Activated CD8-positive, alpha-beta T cell treated with anti-CD3 and anti-CD28 coated beads, Interleukin-2, amount 10 ng/mL, durations not matched to agents 7 days and 5 days (primary cell): ENCODE measurements around the gene AKR7A2. TPM values are rescaled to one million over a fixed set of nuclear protein-coding genes. Genes with fewer than 3 reads are reported as not detected.
A peak's percentile ranks its signal among the peaks of the same experiment; 100 is the strongest.

ENCODE experiments used
- ATAC-seq: fragments of 150-1000 bp; cut with Tn5 transposase; one replicate; pipeline ENCODE4 v1.10.0; 2021; ENCODE audit warnings: moderate library complexity
- CTCF ChIA-PET: fragments of 350-600 bp; sonication (Branson Sonifier 250); formaldehyde crosslinking; loops from one replicate; lab custom pipeline; 2021; ENCODE audit warnings: antibody characterized with exemption; lab: Charles Lee
- POLR2A ChIA-PET: fragments of 350-600 bp; sonication (Branson Sonifier 250); formaldehyde crosslinking; loops from one replicate; lab custom pipeline; 2021; ENCODE audit warnings: antibody characterized with exemption; lab: Charles Lee
- DNase-seq: peaks from one replicate; pipeline ENCODE4 v3.0.0-alpha.2; 2020
- H3K27ac Mint-ChIP-seq: one replicate; pipeline ENCODE4 v1.8.0; 2021; ENCODE audit warnings: mild to moderate bottlenecking, mixed read lengths
- H3K27me3 Mint-ChIP-seq: one replicate; pipeline ENCODE4 v1.8.0; 2021; ENCODE audit warnings: low read depth, mixed read lengths
- H3K36me3 Mint-ChIP-seq: one replicate; pipeline ENCODE4 v1.8.0; 2021; ENCODE audit warnings: low read depth, mixed read lengths
- H3K4me1 Mint-ChIP-seq: one replicate; pipeline ENCODE4 v1.8.0; 2021; ENCODE audit warnings: low read depth, mixed read lengths
- H3K4me3 Mint-ChIP-seq: one replicate; pipeline ENCODE4 v1.8.0; 2021; ENCODE audit warnings: mild to moderate bottlenecking, mixed read lengths
- H3K9me3 Mint-ChIP-seq: one replicate; pipeline ENCODE4 v1.8.0; 2022; ENCODE audit warnings: mixed read lengths; ENCODE audit not compliant: insufficient read depth
- total RNA-seq, 2 experiments: library from RNA; stranded (reverse); gene quantifications; one replicate each; pipeline ENCODE4 v1.2.3, GENCODE V29; 2021

The AKR7A2 gene
- total RNA-seq, 2 experiments from 2014 or later = 46.3 to 50.6 TPM

DNA sequence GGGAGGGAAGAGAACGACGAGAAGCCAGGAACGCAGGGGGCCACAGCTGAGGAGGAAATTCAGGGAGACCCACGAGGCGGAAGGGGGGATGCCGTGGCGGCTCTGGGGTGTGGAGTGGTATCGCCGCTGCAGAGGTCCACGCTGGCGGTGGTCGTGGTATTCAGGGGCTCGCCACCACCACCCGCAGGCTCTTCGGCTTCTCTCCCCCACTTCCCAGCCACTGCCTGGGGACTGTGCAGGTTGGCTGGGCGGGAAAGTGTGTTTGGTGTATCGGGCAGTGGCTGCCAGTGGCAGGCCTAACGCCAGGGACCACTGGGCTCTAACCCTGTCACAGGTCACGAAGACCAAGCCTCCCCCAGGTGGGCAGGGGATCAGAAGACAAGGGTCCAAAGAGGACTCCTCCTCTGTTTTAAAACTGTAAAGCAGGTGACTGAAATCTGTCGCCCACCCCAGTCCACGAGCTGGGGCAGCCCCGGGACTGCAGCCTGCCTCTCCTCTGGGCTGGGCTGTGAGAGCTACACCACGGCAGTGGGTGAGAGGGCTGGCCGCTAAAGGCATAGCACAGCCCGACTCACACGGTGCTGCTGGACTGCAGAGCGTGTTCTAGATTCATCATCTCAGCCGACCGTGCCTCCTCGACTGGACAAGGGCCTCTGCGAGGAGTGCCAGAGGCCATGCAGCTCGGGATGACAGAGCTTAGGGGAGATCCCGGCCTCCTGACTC is 31.1 kb upstream of the AKR7A2 start:
- no peaks in the 10 kb centered on the region for H3K9me3 Mint-ChIP-seq
- CTCF ChIA-PET = interaction anchor here (0.8 to 4.2 kb wide), 5 partner anchors 24 to 319 kb away, joined by 3 to 19 read pairs (median 5); no protein-coding TSS in a partner anchor
- no peaks in the 10 kb centered on the region for H3K4me1 Mint-ChIP-seq
- H3K27me3 Mint-ChIP-seq = no peaks in the 10 kb centered on the region
- POLR2A ChIA-PET = no interaction called here
- DNase-seq (no peak), ATAC-seq (no peak)
- H3K4me3 Mint-ChIP-seq = no peak overlapping the region
- H3K27ac Mint-ChIP-seq = peak overlapping the region; percentile 43
- H3K36me3 Mint-ChIP-seq = peaks cover 45% of the 10 kb centered on the region

DNA sequence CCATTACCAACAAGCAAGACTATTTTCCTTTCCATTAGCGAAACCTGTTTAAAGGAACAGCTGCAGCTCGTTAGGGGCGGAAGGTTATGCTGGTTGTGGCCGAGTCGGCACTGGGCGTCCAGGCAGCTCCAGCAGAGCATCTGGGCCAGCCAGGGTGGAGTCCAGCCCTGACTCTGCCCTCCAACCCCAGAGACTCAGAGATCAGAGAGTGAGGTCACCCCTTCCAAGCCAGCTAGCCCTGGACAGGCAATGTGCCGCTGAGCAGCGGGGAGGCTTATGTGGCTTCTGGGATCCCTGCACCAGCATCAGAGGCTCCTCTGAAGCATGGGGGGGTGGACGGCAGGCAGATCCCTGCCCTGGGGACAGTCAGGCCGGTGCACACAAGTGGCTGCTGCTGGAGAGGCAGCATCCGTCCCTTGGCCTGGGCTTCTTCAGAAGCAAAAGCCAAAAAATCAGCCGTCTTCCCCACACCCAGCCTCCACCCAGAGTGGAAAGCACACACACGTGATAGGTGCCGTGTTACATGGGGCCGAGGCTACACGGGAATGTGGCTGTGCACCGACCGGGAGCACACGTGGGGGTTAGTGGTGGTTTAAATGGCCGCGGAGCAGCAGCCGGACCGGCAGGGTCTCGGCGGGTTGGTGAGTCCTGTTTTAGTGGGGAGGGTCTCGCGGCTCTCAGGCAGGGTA is 30.3 kb upstream of the AKR7A2 start:
- peaks cover 48% of the 10 kb centered on the region for H3K36me3 Mint-ChIP-seq
- ChIA-PET POLR2A (no interaction called here), CTCF (interaction anchor here (0.6 to 1.8 kb wide), 6 partner anchors 10 to 319 kb away, joined by 3 to 6 read pairs (median 4); no protein-coding TSS in a partner anchor)
- peaks cover 1% of the 10 kb centered on the region for H3K4me1 Mint-ChIP-seq
- no peak overlapping the region for H3K4me3 Mint-ChIP-seq
- ATAC-seq = no peak
- no peaks in the 10 kb centered on the region for H3K27me3 Mint-ChIP-seq
- DNase-seq = no peak
- H3K27ac Mint-ChIP-seq = peak overlapping the region; percentile 43
- no peaks in the 10 kb centered on the region for H3K9me3 Mint-ChIP-seq

DNA sequence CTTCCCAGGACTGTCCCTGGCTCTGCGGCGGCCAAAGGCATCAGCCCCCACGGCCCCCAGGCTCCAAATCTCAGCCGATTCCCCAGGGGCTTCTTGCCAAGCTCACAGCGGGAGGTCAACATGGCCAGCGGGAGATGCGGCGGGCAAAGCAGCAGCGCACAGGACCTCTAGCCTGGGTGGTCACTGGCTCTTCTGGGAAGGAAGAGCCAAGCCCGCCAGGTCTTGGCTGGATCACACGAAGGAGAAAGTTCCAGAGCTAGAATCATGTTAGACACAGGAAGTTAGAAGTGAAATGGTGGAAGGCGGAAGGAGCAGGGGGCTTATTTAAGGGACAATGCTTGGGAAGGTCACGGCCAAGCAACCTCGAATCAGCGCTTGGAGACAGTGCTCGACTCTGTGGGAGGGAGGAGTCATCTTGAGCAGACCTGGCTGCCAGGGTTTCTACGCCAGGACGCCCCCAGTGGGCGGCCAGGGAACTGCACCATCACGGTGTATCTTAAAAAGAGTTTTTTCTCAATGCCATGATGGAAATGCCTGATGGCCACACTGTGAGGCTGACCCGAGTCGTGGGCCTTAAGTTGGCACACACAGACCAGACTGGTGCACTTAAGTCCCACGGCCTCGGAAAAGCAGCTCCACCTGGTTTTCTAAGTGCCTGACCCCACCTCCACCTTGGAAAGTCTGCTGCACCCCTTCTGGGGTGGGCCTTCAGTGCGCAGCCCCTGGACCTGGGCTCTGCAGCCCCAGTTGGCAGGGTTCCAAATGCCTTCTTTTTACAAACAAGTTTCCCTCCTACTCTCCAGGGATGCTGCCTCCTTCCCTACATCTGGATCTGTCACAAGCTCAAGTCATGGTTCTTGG is 29.5 kb upstream of the AKR7A2 start:
- Mint-ChIP-seq H3K4me3 (no peak overlapping the region), H3K27me3 (no peaks in the 10 kb centered on the region), H3K36me3 (peaks cover 51% of the 10 kb centered on the region), H3K9me3 (no peaks in the 10 kb centered on the region), H3K27ac (peak overlapping the region; percentile 28), H3K4me1 (peaks cover 1% of the 10 kb centered on the region)
- ChIA-PET POLR2A (no interaction called here), CTCF (interaction anchor here (0.6 to 1.8 kb wide), 7 partner anchors 10 to 320 kb away, joined by 3 to 6 read pairs (median 4); partner anchors contain the start of gene NBL1)
- DNase-seq (peak; percentile 80), ATAC-seq (peak; percentile 66)

DNA sequence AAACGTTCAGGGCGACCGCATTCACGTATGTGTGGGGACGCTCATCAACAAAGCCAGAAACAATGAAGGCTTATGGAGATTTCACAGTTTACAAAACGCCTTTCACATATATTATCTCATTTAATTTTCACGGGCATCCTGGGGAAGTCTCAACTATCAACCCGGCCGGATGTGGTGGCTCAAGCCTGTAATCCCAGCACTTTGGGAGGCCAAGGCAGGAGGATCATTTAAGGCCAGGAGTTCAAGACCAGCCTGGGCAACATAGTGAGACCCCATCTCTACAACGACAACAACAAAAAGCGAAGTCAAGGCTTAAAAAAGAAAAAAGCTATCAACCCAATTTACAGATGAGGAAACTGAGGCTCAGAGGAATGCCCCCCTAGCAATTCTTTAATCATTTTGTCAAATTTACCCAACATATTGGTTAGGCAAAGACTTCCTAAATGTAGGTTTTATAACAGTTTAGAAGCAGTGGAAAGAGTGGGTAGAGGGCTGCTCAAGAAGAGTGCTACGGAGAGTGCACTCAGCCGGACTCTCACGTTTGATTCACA is 28.5 kb upstream of the AKR7A2 start:
- no peak for ATAC-seq
- ChIA-PET POLR2A (no interaction called here), CTCF (interaction anchor here (1.5 to 1.8 kb wide), 2 partner anchors 36 to 321 kb away, joined by 4 to 6 read pairs; no protein-coding TSS in a partner anchor)
- H3K4me1 Mint-ChIP-seq = peaks cover 1% of the 10 kb centered on the region
- no peaks in the 10 kb centered on the region for H3K27me3 Mint-ChIP-seq
- H3K4me3 Mint-ChIP-seq = no peak overlapping the region
- H3K9me3 Mint-ChIP-seq = no peaks in the 10 kb centered on the region
- DNase-seq = no peak
- no peak overlapping the region for H3K27ac Mint-ChIP-seq
- H3K36me3 Mint-ChIP-seq = peaks cover 49% of the 10 kb centered on the region

DNA sequence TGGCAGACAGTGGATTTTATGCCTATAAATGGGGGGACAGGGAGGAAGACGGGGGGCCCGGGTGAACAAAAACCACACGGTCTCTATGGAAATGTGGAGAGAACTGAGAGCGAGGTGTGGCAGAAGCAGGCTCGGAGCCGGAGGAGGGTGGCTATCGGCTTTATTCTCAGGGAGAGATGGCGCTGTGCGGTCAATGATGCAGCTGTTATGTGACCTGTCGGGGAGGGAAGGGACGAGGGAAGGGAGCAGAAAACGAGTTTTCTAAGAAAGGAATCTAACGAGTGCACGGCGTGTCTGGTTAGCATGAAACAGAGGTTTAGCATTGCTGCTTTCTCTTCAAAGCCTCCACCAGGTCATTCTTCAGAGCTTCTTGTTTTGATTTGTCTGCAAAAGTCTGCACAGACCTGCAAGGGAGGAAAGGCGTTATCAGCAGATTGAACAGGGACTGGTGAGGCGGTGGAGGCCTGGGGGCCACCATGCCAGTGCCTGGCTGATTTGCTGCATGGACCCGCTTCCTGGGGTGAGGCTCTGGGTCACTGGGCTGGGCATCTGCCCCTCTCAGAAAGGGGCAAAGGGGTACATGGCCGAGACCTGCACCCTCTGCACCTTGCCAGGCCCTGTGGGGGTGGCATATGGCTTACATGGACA is 27.4 kb upstream of the AKR7A2 start:
- no peak for ATAC-seq

DNA sequence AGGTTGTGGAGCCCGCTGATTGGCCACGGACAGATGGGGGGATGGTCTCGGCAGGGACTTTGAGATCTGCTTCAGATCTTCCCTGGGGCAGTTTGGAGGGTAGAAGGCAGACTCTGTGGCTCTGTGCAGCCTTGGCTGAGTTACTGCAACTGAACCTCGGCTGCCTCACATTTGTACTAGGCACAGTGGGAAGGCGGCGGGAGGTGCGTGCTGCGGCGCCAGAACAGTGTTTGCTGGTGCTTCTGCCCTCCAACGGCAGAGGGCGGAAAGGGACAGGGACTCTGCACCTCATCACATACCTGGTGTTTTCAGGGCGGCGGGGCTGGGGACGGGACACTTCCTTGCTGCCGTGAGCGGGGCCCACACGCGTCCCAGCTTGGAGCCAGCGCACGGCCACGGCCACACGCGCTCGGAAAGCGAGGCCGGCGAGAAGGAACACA is 26.4 kb upstream of the AKR7A2 start:
- Mint-ChIP-seq H3K9me3 (no peaks in the 10 kb centered on the region), H3K27me3 (no peaks in the 10 kb centered on the region), H3K36me3 (peaks cover 41% of the 10 kb centered on the region), H3K4me3 (no peak overlapping the region), H3K4me1 (peaks cover 1% of the 10 kb centered on the region), H3K27ac (no peak overlapping the region)
- ChIA-PET POLR2A (no interaction called here), CTCF (no interaction called here)
- no peak for DNase-seq
- no peak for ATAC-seq

More for the DNA sequence above, 27.4 kb upstream of the AKR7A2 start:
- ChIA-PET POLR2A (no interaction called here), CTCF (interaction anchor here (0.6 kb wide), 1 partner anchor 157 kb away, joined by 4 read pairs; no protein-coding TSS in a partner anchor)
- DNase-seq = no peak
- H3K27ac Mint-ChIP-seq = no peak overlapping the region
- no peaks in the 10 kb centered on the region for H3K27me3 Mint-ChIP-seq
- peaks cover 45% of the 10 kb centered on the region for H3K36me3 Mint-ChIP-seq
- no peaks in the 10 kb centered on the region for H3K9me3 Mint-ChIP-seq
- H3K4me3 Mint-ChIP-seq = no peak overlapping the region
- H3K4me1 Mint-ChIP-seq = peaks cover 1% of the 10 kb centered on the region

DNA sequence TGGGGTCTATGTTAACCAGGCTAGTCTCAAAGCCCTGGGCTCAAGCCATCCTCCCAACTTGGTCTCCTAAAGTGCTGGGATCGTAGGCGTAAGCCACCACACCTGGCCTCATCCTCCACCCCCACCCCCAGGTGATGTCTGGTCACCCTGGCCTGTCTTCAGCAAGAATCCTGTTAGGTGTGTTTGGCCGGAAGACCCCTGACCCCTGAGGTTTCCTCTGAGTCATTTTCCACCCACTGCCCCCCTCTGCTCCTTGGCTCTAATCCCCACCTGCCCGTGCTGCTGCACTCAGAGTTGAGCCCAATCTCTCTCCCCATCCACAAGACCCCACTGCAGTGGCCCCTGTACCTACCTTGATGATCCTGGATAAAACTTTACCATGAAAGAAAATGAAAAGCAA is 25.3 kb upstream of the AKR7A2 start:
- H3K27ac Mint-ChIP-seq = no peak overlapping the region
- POLR2A ChIA-PET = no interaction called here

DNA sequence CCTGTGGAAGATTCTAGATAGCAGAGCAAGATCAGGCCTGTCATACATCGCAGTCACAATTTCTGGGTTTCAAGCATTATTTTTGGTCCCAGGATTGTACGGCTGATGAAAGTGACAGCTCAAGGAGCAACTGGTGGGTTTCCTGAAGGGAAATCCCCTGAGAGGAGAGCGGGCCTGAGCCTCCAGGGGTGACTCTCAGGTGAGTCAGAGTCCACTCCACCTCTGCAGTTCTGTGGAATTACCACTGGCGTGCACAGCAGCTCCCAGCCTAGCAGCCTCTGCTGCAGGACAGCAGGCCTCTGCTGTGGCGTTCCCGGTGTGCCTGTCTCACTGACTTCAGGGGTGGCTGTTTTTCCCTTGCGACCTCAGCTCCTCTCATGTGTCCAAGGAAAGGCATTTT is 24.6 kb upstream of the AKR7A2 start:
- H3K27ac Mint-ChIP-seq = no peak overlapping the region
- POLR2A ChIA-PET = no interaction called here
- H3K4me3 Mint-ChIP-seq = no peak overlapping the region

More for the DNA sequence above, 25.3 kb upstream of the AKR7A2 start:
- Mint-ChIP-seq H3K4me3 (no peak overlapping the region), H3K9me3 (no peaks in the 10 kb centered on the region), H3K4me1 (peaks cover 1% of the 10 kb centered on the region), H3K36me3 (peaks cover 35% of the 10 kb centered on the region), H3K27me3 (no peaks in the 10 kb centered on the region)
- DNase-seq = no peak
- ATAC-seq = no peak
- CTCF ChIA-PET = no interaction called here

DNA sequence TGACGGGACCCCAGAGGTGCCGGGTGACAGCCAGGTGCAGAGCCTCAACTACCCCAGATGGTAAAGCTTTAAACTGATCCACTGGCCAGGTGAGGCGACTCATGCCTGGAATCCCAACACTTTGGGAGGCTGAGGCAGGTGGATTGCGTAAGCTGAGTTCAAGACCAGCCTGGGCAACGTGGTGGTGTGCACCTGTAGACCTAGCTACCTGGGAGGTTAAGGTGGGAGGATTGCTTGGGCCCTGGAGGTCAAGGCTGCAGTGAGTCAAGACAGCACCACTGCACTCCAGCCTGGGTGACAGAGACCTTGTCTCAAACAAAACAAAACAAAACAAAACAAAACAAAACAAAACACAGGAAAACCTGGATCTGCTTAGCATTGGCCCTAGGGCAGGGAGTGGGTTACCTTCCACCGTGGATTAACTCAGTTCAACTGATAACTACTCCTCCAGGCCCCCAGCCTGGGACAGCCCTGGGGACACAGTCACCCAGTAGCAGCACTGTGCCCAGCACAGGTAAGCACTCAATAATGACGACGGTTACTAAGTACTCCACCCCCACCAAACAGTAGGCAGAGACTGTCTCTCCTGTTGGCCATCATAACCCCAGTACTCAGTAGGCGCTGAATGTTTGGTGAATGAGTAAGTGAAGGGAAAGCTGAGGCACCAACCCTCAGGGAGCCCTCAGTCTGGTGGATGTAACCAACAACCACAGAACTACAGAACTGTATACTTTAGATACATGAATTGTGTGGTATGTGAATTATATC is 21.8 kb upstream of the AKR7A2 start:
- ChIA-PET CTCF (interaction anchor here (1.1 kb wide), 1 partner anchor 248 kb away, joined by 4 read pairs; no protein-coding TSS in a partner anchor), POLR2A (no interaction called here)
- Mint-ChIP-seq H3K9me3 (no peaks in the 10 kb centered on the region), H3K4me3 (no peak overlapping the region), H3K4me1 (peaks cover 1% of the 10 kb centered on the region), H3K27ac (no peak overlapping the region), H3K36me3 (peaks cover 11% of the 10 kb centered on the region), H3K27me3 (no peaks in the 10 kb centered on the region)
- ATAC-seq (no peak), DNase-seq (no peak)

More for the DNA sequence above, 24.6 kb upstream of the AKR7A2 start:
- ATAC-seq (no peak), DNase-seq (no peak)
- no peaks in the 10 kb centered on the region for H3K27me3 Mint-ChIP-seq
- peaks cover 1% of the 10 kb centered on the region for H3K4me1 Mint-ChIP-seq
- H3K9me3 Mint-ChIP-seq = no peaks in the 10 kb centered on the region
- peaks cover 28% of the 10 kb centered on the region for H3K36me3 Mint-ChIP-seq
- CTCF ChIA-PET = no interaction called here

DNA sequence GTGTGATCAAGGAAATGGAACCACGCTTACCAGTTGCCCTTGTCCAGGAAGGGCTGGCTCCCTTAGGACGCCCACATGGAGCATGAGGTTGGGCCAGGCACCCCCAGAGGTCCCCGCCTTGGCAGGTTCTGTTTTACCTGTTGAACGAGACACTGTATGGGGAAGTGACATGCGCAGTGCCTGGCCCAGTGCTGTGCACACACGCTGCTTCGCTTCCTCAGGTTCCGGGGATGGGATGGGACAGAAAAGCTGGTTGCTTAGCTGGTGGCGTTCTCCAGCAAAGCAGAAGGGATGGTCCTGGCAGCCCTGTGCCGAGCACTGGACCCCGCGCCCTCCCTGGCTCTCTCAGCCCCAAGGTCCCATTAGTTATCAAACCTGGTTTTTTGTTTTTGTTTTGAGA is 20.9 kb upstream of the AKR7A2 start:
- Mint-ChIP-seq H3K4me3 (no peak overlapping the region), H3K4me1 (peaks cover 1% of the 10 kb centered on the region), H3K36me3 (peaks cover 5% of the 10 kb centered on the region), H3K9me3 (no peaks in the 10 kb centered on the region), H3K27ac (no peak overlapping the region), H3K27me3 (no peaks in the 10 kb centered on the region)
- no peak for ATAC-seq
- CTCF ChIA-PET = no interaction called here
- no peak for DNase-seq
- POLR2A ChIA-PET = no interaction called here
